GM12865 (cell line): ENCODE measurements around the gene ABHD8.

Source experiments
- DNase-seq: peaks from one replicate; pipeline ENCODE4 v3.0.0; 2010; ENCODE audit warnings: low read depth
- H3K4me3 ChIP-seq: 2 replicates; pipeline ENCODE4 v1.5.1; 2011; ENCODE audit warnings: mild to moderate bottlenecking, low read depth, low read length, control low read depth
- CTCF ChIP-seq: IDR thresholded peaks from 2 replicates; pipeline ENCODE4 v1.5.1; 2011; ENCODE audit warnings: low read length, control low read depth, low read depth, inconsistent platforms; ENCODE audit not compliant: insufficient read depth; ENCODE audit errors: missing control alignments

ABHD8 gene

GRCh38 chr19:17243830-17244617, 59.2 kb downstream of the ABHD8 start:
- TF ChIP-seq CTCF: no peak
- H3K4me3 ChIP-seq: peak overlapping the region; percentile 49
- no peak for DNase-seq

GRCh38 chr19:17243211-17243829, 59.9 kb downstream of the ABHD8 start:
- no peak for DNase-seq
- H3K4me3 ChIP-seq: no peak overlapping the region

GRCh38 chr19:17242431-17243208, 60.6 kb downstream of the ABHD8 start:
- no peak for DNase-seq
- H3K4me3 ChIP-seq: no peak overlapping the region
- TF ChIP-seq CTCF: no peak

More at GRCh38 chr19:17243211-17243829, 59.9 kb downstream of the ABHD8 start:
- no peak for TF ChIP-seq CTCF
